ENCODE results near the gene CRYBB1. TPM values are rescaled to one million over a fixed set of nuclear protein-coding genes. Genes with fewer than 3 reads are reported as not detected.

Gene CRYBB1
- total RNA-seq, 4 donors from 2014 or later: 0.42 TPM; not detected in 3

DNA sequence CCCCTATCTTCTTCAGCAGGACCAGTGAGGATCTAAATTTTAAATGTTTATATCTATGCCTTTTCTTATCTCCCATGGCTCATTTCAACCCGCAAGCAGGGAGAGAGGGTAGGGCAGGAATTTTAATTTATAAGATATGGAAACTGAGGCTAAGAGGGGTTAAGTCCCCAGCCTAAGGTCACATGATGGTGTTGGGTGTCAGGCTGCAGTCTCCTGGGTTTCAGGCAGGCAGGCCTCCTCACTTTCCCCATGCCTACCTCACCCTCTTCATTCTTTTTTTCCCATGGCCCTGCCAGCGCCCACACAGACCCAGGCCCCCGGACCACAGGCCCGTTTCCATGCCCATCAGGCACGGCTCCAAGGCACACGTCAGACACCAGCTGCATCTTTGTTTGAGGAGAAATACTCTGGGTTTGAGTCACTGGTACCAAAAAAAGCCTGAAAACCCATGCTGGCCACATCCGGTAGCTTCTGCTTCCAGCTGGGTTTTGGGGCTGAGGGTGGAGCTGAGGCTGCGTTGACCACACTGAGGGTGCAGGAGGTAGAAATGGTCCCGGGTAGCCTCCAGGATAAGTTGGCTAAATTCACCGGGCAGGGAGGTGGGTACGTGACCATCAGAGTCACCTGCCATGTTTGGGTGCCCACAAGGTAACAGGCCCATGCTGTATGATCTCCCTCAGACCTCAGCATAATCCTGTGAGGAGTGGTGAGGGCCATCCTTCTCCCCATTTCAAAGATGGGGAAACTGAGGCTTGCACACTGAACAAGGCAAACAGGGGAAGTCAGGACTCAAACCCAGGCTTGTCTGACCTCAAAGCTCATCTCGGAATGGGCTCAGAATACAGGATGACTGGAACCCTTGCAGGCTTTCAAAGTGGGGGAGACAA is 7.5 kb downstream of the CRYBB1 start:
- intact Hi-C loops (cut with DNase I; ENCODE audit: low total_unique reads): no loop called here
- WGBS, 2 donors: 56 to 62% methylated on average over 12 of the region's 12 CpGs
- H3K4me3 ChIP-seq (ENCODE audit: low read depth, poor library complexity, severe bottlenecking): no peak overlapping the region
- no peak for DNase-seq (ENCODE audit: low spot score in 2 of 2)
- TF ChIP-seq, protein P1, sequence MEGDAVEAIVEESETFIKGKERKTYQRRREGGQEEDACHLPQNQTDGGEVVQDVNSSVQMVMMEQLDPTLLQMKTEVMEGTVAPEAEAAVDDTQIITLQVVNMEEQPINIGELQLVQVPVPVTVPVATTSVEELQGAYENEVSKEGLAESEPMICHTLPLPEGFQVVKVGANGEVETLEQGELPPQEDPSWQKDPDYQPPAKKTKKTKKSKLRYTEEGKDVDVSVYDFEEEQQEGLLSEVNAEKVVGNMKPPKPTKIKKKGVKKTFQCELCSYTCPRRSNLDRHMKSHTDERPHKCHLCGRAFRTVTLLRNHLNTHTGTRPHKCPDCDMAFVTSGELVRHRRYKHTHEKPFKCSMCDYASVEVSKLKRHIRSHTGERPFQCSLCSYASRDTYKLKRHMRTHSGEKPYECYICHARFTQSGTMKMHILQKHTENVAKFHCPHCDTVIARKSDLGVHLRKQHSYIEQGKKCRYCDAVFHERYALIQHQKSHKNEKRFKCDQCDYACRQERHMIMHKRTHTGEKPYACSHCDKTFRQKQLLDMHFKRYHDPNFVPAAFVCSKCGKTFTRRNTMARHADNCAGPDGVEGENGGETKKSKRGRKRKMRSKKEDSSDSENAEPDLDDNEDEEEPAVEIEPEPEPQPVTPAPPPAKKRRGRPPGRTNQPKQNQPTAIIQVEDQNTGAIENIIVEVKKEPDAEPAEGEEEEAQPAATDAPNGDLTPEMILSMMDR (IDR thresholded peaks at IDR 0.05): no peak
- no peak for TF ChIP-seq POLR2A (IDR thresholded peaks at IDR 0.05)

DNA sequence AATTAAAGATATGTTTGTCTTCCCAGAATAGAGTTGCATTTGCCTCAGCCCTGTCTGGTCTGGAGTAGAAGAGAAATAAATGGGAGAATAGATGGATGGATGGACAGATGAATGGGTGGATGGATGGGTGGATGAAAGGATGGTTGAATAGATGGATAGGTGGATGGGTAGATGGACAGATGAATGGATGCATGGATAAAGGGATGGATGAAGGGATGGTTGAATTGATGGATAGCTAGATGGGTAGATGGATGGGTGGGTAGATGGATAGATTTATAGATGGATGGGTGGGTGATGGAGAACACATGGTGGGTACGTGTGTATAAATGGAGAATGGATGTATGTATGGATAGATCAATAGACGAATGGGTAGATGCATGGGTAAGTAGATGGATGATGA is 8.5 kb downstream of the CRYBB1 start:
- 84 to 88% methylated on average over 2 of the region's 2 CpGs for WGBS, 2 donors
- TF ChIP-seq POLR2A (IDR thresholded peaks at IDR 0.05): no peak
- TF ChIP-seq, protein P1 (IDR thresholded peaks at IDR 0.05): no peak
- no peak overlapping the region for H3K4me3 ChIP-seq (ENCODE audit: low read depth, poor library complexity, severe bottlenecking)
- DNase-seq (ENCODE audit: low spot score in 2 of 2): no peak
- intact Hi-C loops (cut with DNase I; ENCODE audit: low total_unique reads): no loop called here

GRCh38 chr22:26608129-26608528 is 9.7 kb downstream of the CRYBB1 start:
- intact Hi-C loops (cut with DNase I; ENCODE audit: low total_unique reads): no loop called here
- 36 to 39% methylated on average over 2 of the region's 2 CpGs for WGBS, 2 donors
- H3K4me3 ChIP-seq (ENCODE audit: low read depth, poor library complexity, severe bottlenecking): no peak overlapping the region
- DNase-seq (ENCODE audit: low spot score in 2 of 2): no peak
- TF ChIP-seq, protein P1 (IDR thresholded peaks at IDR 0.05): no peak

- intact Hi-C loops (cut with DNase I; ENCODE audit: low total_unique reads): no loop called here
- WGBS, 2 donors: 85 to 92% methylated on average over 4 of the region's 4 CpGs
- TF ChIP-seq POLR2A (IDR thresholded peaks at IDR 0.05): no peak
- H3K4me3 ChIP-seq (ENCODE audit: low read depth, poor library complexity, severe bottlenecking): no peak overlapping the region
- no peak for DNase-seq (ENCODE audit: low spot score in 2 of 2)
Measured at GRCh38 chr22:26606611-26607010, 11.2 kb downstream of the CRYBB1 start.

- WGBS, 2 donors: 78 to 88% methylated on average over 1 of the region's 1 CpG
- no peak for DNase-seq (ENCODE audit: low spot score in 2 of 2)
- H3K4me3 ChIP-seq (ENCODE audit: low read depth, poor library complexity, severe bottlenecking): no peak overlapping the region
- intact Hi-C loops (cut with DNase I; ENCODE audit: low total_unique reads): no loop called here
- TF ChIP-seq, protein P1 (IDR thresholded peaks at IDR 0.05): no peak
- no peak for TF ChIP-seq POLR2A (IDR thresholded peaks at IDR 0.05)
Measured at GRCh38 chr22:26604368-26604767, 13.5 kb downstream of the CRYBB1 start.

GRCh38 chr22:26602127-26602526 is 15.7 kb downstream of the CRYBB1 start:
- no peak overlapping the region for H3K4me3 ChIP-seq (ENCODE audit: low read depth, poor library complexity, severe bottlenecking)
- TF ChIP-seq, protein P1 (IDR thresholded peaks at IDR 0.05): no peak
- TF ChIP-seq POLR2A (IDR thresholded peaks at IDR 0.05): no peak
- no peak for DNase-seq (ENCODE audit: low spot score in 2 of 2)
- intact Hi-C loops (cut with DNase I; ENCODE audit: low total_unique reads): no loop called here
- whole genome bisulfite sequencing, 2 donors: 77 to 87% methylated on average over 4 of the region's 4 CpGs
